HG03280 (cell line): ENCODE measurements around the gene PFKFB3.
"Not testable (repeated sequence)": the region's sequence is repeated elsewhere in the genome, so short reads cannot be mapped to it uniquely, and the experiment has no call there.

Experiments
- ATAC-seq: cut with Tn5 transposase; IDR thresholded peaks from one replicate; pipeline ENCODE4 v1.9.1; 2021; ENCODE audit warnings: mild to moderate bottlenecking, moderate library complexity; ENCODE audit not compliant: unreplicated experiment

PFKFB3 gene

GRCh38 chr10:6232846-6233724 is 30.4 kb downstream of the PFKFB3 start:
- no peak for ATAC-seq

DNA sequence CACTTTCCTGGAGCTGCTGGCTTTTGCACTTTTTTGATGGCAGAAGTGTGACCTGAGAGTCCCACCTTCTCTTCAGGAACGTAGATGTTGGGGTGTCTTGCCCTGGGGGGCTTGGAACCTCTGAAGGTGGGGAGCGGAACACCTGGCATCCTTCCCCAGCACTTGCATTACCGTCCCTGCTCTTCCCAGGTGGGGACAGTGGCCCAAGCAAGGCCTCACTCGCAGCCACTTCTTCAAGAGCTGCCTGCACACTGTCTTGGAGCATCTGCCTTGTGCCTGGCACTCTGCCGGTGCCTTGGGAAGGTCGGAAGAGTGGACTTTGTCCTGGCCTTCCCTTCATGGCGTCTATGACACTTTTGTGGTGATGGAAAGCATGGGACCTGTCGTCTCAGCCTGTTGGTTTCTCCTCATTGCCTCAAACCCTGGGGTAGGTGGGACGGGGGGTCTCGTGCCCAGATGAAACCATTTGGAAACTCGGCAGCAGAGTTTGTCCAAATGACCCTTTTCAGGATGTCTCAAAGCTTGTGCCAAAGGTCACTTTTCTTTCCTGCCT is 31.1 kb downstream of the PFKFB3 start:
- no peak for ATAC-seq

DNA sequence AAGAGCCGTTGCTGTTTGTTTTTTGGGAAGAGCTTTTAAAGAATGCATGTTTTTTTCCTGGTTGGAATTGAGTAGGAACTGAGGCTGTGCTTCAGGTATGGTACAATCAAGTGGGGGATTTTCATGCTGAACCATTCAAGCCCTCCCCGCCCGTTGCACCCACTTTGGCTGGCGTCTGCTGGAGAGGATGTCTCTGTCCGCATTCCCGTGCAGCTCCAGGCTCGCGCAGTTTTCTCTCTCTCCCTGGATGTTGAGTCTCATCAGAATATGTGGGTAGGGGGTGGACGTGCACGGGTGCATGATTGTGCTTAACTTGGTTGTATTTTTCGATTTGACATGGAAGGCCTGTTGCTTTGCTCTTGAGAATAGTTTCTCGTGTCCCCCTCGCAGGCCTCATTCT is 31.6 kb downstream of the PFKFB3 start:
- ATAC-seq: no peak

DNA sequence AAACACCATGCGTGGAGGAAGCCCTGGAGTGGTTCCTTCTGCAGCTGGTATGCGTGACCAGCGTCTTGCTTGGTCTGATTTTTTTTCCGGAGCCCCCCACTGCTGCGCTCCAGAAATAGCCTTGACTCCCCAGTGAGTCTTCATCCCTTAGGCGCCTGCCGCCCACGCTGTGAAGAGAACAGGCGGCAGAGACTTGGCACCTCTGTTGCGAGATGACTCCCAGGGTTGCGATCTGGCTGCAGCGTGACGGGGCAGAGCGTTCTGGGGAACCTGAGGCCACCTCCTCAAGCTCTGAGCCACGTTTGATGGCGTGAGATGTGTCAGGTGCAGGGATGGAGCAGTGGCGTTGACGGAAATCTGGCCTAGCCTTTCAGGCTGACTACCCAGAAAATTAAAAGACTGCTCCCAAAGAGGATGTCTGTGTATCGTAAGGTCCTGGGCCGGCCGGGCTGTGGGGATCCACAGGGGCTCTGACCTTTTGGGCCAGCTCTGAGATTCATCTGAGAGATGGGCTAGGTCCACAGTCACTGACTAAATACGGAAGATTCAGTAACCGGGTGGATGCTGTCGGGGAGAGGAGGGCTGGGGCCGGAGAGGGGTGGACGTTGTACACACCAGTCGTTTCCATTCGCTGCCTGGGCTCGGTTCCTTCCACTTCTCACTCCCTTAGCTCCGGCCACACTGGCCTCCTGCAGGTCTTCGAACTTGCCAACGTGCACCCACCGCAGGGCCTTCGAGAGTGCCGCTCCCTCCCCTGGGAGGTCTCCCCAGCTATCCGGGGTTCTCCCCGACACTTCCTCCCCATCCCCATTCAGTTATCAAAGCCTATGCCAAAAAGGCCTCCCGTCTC is 33.8 kb downstream of the PFKFB3 start:
- no peak for ATAC-seq

- ATAC-seq: no peak
These were observed 34.4 kb downstream of the PFKFB3 start for GRCh38 chr10:6237199-6237530.

DNA sequence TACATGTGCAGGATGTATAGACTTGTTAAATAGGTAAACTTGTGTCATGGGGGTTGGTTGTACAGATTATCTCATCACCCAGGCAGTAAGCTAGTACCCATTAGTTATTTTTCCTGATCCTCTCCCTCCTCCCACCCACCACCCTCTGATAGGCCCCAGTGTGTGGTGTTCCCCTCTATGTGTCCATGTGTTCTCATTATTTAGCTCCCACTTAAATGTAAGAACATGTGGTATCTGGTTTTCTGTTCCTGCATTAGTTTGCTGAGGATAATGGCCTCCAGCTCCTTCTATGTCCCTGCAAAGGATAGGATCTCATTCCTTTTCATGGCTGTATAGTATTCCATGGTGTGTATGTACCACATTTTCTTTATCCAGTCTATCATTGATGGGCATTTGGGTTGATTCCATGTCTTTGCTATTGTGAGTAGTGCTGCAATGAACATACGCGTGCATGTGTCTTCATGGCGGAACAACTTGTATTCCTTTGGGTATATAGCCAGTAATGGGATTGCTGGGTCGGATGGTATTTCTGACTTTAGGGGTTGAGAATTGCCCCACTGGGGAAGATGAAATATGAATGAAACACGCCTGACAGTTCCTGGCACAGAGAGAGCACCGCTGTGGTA is 36.0 kb downstream of the PFKFB3 start:
- not testable (repeated sequence) for ATAC-seq

GRCh38 chr10:6239213-6239991 is 36.7 kb downstream of the PFKFB3 start:
- no peak for ATAC-seq

DNA sequence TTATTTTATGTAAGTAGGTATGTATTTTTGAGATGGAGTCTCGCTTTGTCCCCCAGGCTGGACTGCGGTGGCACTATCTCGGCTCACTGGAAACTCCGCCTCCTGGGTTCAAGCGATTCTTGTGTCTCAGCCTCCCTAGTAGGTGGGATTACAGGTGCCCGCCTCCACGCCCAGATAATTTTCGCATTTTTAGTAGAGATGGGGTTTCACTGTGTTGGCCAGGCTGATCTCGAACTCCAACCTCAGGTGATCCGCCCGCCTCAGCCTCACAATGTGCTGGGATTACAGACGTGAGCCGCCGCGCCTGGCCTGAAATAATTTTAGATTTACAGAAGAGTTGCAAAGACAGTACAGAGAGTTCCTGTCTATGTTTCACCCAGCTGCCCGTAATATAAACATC is 37.5 kb downstream of the PFKFB3 start:
- ATAC-seq: no peak

DNA sequence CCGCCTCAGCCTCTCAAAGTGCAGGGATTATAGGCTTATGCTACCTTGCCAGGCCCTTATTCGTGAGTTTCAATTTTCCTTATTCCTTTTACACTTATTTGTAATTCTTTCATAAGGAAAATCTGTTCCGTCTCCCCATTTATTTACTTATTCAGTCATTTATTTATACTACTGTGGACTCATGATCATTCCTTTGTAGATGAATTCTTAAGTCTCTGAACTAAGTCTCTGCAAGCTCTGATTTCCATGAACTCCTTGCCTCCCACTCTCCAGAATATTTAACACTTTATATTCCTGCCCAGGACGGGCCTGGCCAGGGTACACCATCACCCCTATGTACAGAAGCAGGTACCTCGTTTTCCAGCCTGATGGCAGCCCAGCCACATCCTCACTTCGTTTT is 39.4 kb downstream of the PFKFB3 start:
- no peak for ATAC-seq

DNA sequence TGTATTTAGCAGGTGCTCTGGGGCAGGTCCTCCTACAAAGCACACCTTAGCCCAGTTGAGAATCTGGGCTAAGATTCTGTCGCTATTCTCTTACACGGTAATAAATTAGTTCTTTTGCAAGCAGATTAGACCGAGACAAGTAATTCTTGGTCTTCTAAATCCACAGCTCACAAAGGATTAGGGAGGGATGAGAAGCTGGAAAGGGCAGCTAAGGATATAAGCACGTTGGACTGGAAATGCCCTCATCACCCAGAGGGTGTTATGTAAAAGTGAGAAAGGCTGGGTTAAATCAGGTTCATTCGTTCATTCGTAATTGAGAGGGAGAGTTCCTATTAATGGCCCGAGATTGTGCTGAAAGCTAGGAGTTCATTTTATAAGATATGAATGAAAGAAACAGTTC is 41.8 kb downstream of the PFKFB3 start:
- no peak for ATAC-seq

DNA sequence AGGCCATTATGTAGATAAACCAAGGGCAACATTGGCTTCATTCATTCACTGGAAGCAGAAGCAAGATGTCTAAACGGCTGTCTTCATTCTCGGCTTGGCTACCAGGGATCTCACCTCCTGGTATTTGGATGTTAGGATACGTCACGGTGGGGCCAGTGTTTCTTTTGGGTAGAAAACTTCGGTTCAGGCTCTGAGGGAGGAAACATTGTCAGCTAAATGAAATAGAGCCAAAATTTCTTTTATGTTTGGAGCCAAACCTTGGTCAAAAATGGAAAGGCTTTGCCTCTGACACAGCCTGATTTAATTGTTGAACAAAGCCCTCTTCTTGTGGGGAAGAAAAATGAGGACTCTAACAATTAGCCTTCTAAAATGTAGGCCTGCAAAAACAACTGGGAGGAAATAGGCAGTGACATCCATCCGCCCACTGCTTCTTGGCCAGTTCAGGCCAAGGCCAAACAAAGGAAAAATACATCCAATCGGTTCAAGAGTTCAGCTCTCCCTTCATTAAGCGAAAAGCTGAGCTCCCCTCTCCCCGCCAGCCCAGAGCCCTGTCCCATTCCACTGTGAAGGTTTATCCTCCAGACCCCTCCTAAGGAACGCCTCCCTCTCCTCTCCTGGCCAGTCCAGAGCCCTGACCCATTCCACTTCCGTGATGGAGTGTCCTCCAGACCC is 44.4 kb downstream of the PFKFB3 start:
- ATAC-seq: no peak

GRCh38 chr10:6248908-6249307 is 46.2 kb downstream of the PFKFB3 start:
- ATAC-seq: not testable (repeated sequence)

GRCh38 chr10:6249698-6250097 is 47.0 kb downstream of the PFKFB3 start:
- no peak for ATAC-seq

GRCh38 chr10:6250745-6251144 is 48.0 kb downstream of the PFKFB3 start:
- no peak for ATAC-seq

GRCh38 chr10:6254201-6254600 is 51.5 kb downstream of the PFKFB3 start:
- no peak for ATAC-seq

- ATAC-seq: no peak
These were observed 52.9 kb downstream of the PFKFB3 start for GRCh38 chr10:6255548-6256061.

DNA sequence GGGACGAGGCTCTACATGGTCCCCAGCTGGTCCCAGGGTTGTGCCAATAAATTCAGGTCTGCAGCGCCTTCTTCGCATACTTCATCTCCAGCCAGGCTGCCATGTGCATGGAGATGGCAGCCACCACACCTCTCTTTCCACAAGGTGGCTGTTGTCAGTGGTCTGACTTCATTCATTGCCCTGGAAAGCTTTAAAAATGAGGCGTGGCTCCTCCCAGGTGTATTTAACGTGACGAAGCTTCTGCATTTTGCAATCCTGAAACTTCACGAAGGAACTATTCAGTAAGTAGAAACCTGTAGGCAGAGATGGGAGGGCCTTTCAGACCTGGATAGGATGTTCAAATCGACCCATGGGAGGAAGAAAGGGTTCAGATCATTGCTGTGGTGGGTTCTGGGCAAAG is 53.7 kb downstream of the PFKFB3 start:
- no peak for ATAC-seq

- no peak for ATAC-seq
These were observed 56.4 kb downstream of the PFKFB3 start for GRCh38 chr10:6259153-6259552.

DNA sequence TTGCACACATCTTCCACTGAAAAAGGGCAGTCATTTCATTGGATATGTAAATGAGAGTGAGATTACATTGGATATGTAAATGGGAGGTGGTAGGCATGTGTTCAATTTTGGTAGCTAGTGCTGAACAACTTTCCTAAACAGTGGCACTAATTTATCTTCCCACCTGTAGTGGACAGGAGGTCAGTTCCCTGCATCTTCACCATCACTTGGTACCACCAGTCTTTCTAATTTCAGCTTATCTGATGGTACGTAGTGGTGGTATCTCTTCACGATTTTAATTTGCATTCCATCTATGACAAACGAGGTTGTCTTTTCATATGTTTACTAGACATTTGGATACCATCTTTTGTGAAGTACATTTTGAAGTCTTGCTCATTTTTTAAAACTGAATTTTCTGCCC is 58.1 kb downstream of the PFKFB3 start:
- no peak for ATAC-seq

DNA sequence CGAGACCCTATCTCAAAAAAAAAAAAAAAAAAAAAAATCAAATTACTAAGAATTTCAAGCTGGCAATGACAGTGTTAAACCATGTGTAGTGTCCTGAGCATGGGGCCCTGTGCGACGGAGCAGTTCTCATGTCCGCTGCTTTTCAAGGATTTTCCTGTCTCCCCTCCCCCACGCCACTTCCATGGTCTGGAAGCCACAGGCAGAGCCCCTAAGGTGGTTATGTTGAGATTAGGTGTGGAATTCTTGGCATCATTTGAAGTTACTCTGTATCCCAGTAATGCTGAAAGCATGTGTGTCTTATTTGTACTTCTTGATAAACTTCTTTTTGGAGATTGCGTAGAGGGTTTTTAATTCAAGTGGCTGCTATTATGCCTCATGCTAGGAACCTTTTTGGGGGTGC is 65.2 kb downstream of the PFKFB3 start:
- ATAC-seq: no peak
